ENCODE measurements around the gene SOWAHA.

DNA sequence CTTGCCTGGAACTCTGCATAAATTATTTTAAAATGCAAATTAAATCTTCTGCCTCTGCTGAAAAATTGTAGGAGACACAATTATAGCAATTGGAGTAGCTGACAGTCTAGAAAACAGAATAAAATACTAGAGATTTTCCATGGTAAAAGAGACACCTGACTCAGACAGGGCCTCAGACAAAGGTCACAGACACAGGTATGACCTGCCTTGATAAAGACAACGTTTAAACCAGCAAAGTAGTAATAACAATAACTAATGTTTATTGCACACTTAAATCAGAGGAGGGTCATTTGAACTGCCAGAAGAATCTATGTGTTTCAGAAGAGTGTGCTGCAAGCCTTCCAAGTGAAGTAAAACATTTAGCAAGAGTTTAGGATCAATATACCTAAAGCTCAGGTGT lies 3.9 kb downstream of the SOWAHA start:
- TF ChIP-seq, protein P1, sequence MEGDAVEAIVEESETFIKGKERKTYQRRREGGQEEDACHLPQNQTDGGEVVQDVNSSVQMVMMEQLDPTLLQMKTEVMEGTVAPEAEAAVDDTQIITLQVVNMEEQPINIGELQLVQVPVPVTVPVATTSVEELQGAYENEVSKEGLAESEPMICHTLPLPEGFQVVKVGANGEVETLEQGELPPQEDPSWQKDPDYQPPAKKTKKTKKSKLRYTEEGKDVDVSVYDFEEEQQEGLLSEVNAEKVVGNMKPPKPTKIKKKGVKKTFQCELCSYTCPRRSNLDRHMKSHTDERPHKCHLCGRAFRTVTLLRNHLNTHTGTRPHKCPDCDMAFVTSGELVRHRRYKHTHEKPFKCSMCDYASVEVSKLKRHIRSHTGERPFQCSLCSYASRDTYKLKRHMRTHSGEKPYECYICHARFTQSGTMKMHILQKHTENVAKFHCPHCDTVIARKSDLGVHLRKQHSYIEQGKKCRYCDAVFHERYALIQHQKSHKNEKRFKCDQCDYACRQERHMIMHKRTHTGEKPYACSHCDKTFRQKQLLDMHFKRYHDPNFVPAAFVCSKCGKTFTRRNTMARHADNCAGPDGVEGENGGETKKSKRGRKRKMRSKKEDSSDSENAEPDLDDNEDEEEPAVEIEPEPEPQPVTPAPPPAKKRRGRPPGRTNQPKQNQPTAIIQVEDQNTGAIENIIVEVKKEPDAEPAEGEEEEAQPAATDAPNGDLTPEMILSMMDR (IDR thresholded peaks at IDR 0.05), result no peak
- no peak for TF ChIP-seq POLR2A (IDR thresholded peaks at IDR 0.05)

Measured in ovary (tissue), 3 donors.